HL-60 (cell line): ENCODE data around the gene DNAH2.

Experiments used
- DNase-seq, 2 experiments: peaks; one replicate each; pipeline ENCODE4 v3.0.0-alpha.2; 2010 to 2020; ENCODE audit warnings: low read depth in 1 of 2, low spot score in 1 of 2
- H3K27ac ChIP-seq: fragments of 250-450 bp; sonication (Bioruptor Pico); replicated peaks from 2 replicates; pipeline ENCODE4 v1.5.1; 2020; ENCODE audit warnings: mild to moderate bottlenecking, moderate library complexity
- H3K27me3 ChIP-seq: fragments of 250-450 bp; sonication (Bioruptor Pico); 2 replicates; pipeline ENCODE4 v1.5.1; 2021; ENCODE audit warnings: mild to moderate bottlenecking, moderate library complexity; ENCODE audit not compliant: insufficient read depth, poor library complexity, severe bottlenecking
- H3K4me3 ChIP-seq: replicated peaks from 2 replicates; pipeline ENCODE4 v1.5.1; 2011; ENCODE audit warnings: mild to moderate bottlenecking, control low read depth, low read length; ENCODE audit not compliant: insufficient read depth
- CTCF ChIP-seq: IDR thresholded peaks from one replicate; pipeline ENCODE4 v1.5.1; 2011; ENCODE audit warnings: low read length, control low read depth, inconsistent platforms; ENCODE audit not compliant: insufficient read depth
- GABPA ChIP-seq: IDR thresholded peaks from 2 replicates; pipeline ENCODE4 v1.6.1; 2012; ENCODE audit warnings: low read depth
- POLR2AphosphoS5 ChIP-seq: IDR thresholded peaks from 2 replicates; pipeline ENCODE4 v1.6.1; 2012; ENCODE audit warnings: low read depth
- REST ChIP-seq: IDR thresholded peaks from 2 replicates; pipeline ENCODE4 v1.6.1; 2012; ENCODE audit warnings: low read depth; ENCODE audit not compliant: insufficient replicate concordance
- SPI1 ChIP-seq: IDR thresholded peaks from 2 replicates; pipeline ENCODE4 v1.6.1; 2012; ENCODE audit warnings: low read depth, mild to moderate bottlenecking, borderline replicate concordance

DNAH2 gene

GRCh38 chr17:7755095-7755890, 37.7 kb downstream of the DNAH2 start:
- Histone ChIP-seq H3K4me3 (no peak overlapping the region), H3K27me3 (no peaks in the 10 kb centered on the region), H3K27ac (no peak overlapping the region)
- no peak for DNase-seq
- TF ChIP-seq GABPA (no peak), CTCF (no peak), REST (no peak), SPI1 (no peak), POLR2AphosphoS5 (no peak)

GRCh38 chr17:7756968-7757367, 39.4 kb downstream of the DNAH2 start:
- TF ChIP-seq GABPA = no peak
- no peak for TF ChIP-seq CTCF
- no peak for TF ChIP-seq SPI1
- no peak for TF ChIP-seq REST
- TF ChIP-seq POLR2AphosphoS5 = no peak
- DNase-seq = no peak
- H3K27ac ChIP-seq = no peak overlapping the region

GRCh38 chr17:7763919-7764318, 46.4 kb downstream of the DNAH2 start:
- no peak for TF ChIP-seq REST
- TF ChIP-seq CTCF = no peak
- no peak for TF ChIP-seq POLR2AphosphoS5
- no peak for TF ChIP-seq SPI1
- TF ChIP-seq GABPA = no peak
- Histone ChIP-seq H3K27me3 (no peaks in the 10 kb centered on the region), H3K4me3 (no peak overlapping the region), H3K27ac (no peak overlapping the region)
- DNase-seq = no peak

More at GRCh38 chr17:7756968-7757367, 39.4 kb downstream of the DNAH2 start:
- H3K27me3 ChIP-seq = no peaks in the 10 kb centered on the region
- H3K4me3 ChIP-seq = no peak overlapping the region
